ENCODE measurements around the gene ZBTB6.
"Not testable (repeated sequence)": the region's sequence is repeated elsewhere in the genome, so short reads cannot be mapped to it uniquely, and the experiment has no call there.

GRCh38 chr9:122906122-122906521 is 7.0 kb downstream of the ZBTB6 start:
- not testable (repeated sequence) for TF ChIP-seq CTCF, POLR2A (IDR thresholded peaks at IDR 0.05)

Data from stomach (tissue), 4 donors.